ENCODE data around the gene KCNK3. TPM values are rescaled to one million over a fixed set of nuclear protein-coding genes. Genes with fewer than 3 reads are reported as not detected.

The KCNK3 gene
- total and polyA plus RNA-seq, 2 of the 13 experiments (the other 11 are each of a cell fraction or from before 2014, with no cell fraction given), result not detected

- TF ChIP-seq, protein P1, sequence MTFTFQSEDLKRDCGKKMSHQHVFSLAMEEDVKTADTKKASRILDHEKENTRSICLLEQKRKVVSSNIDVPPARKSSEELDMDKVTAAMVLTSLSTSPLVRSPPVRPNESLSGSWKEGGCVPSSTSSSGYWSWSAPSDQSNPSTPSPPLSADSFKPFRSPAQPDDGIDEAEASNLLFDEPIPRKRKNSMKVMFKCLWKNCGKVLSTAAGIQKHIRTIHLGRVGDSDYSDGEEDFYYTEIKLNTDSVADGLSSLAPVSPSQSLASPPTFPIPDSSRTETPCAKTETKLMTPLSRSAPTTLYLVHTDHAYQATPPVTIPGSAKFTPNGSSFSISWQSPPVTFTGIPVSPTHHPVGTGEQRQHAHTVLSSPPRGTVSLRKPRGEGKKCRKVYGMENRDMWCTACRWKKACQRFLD (CRISPR knock-in tag; IDR thresholded peaks at IDR 0.05; ENCODE audit: borderline replicate concordance), result peak; percentile 27; the same call in 1 of the 2 replicates
- TF ChIP-seq POGK (CRISPR knock-in tag; conservative IDR thresholded peaks at IDR 0.05), result peak; percentile 72; the same call in 1 of the 2 replicates
- TF ChIP-seq ZNF589 (CRISPR knock-in tag; conservative IDR thresholded peaks at IDR 0.05), result no peak
- TF ChIP-seq RXRA (CRISPR knock-in tag; IDR thresholded peaks at IDR 0.05), result peak; percentile 79
- TF ChIP-seq NRL (CRISPR knock-in tag; IDR thresholded peaks at IDR 0.05; ENCODE audit: borderline replicate concordance), result 0 out of 2 replicates have a peak, but pooled peaks have one; percentile 26
- TF ChIP-seq MXI1 (IDR thresholded peaks at IDR 0.05; ENCODE audit: borderline replicate concordance, low read depth, low read length), result peak; percentile 62; the same call in 1 of the 3 replicates
- peak; percentile 18; the same call in 1 of the 2 replicates for TF ChIP-seq CENPT (CRISPR knock-in tag; IDR thresholded peaks at IDR 0.05; ENCODE audit: low read depth)
- no peak for TF ChIP-seq CEBPB (IDR thresholded peaks at IDR 0.05; ENCODE audit: borderline replicate concordance, low read depth, low read length)
- no peak; the same call in 1 of the 2 replicates for TF ChIP-seq YEATS2 (CRISPR knock-in tag; IDR thresholded peaks at IDR 0.05; ENCODE audit: borderline replicate concordance)
- TF ChIP-seq MTA3 (CRISPR knock-in tag; IDR thresholded peaks at IDR 0.05), result no peak
- no peak; the same call in 1 of the 2 replicates for TF ChIP-seq ZKSCAN8 (CRISPR knock-in tag; IDR thresholded peaks at IDR 0.05; ENCODE audit: borderline replicate concordance)
- peak; percentile 88; the same call in 1 of the 2 replicates for TF ChIP-seq ZNF784 (CRISPR knock-in tag; IDR thresholded peaks at IDR 0.05; ENCODE audit: borderline replicate concordance)
- TF ChIP-seq MTA1 (CRISPR knock-in tag; IDR thresholded peaks at IDR 0.05; ENCODE audit: borderline replicate concordance), result peak; percentile 37; the same call in 1 of the 2 replicates
- TF ChIP-seq ZNF296 (CRISPR knock-in tag; conservative IDR thresholded peaks at IDR 0.05), result no peak
- TF ChIP-seq GFI1 (CRISPR knock-in tag; IDR thresholded peaks at IDR 0.05; ENCODE audit: borderline replicate concordance), result 0 out of 2 replicates have a peak, but pooled peaks have one; percentile 43
- no peak for TF ChIP-seq GTF3A (CRISPR knock-in tag; conservative IDR thresholded peaks at IDR 0.05)
- peak; percentile 79; the same call in 1 of the 2 replicates for TF ChIP-seq CCDC6 (CRISPR knock-in tag; IDR thresholded peaks at IDR 0.05)
- TF ChIP-seq NCOR1 (IDR thresholded peaks at IDR 0.05; ENCODE audit: borderline replicate concordance, low read length), result no peak
- TF ChIP-seq PHF21A (CRISPR knock-in tag; IDR thresholded peaks at IDR 0.05), result 0 out of 2 replicates have a peak, but pooled peaks have one; percentile 32
- peak; percentile 82 for TF ChIP-seq YEATS4 (CRISPR knock-in tag; IDR thresholded peaks at IDR 0.05; ENCODE audit: borderline replicate concordance)
- peak; percentile 30; the same call in 1 of the 2 replicates for TF ChIP-seq TOE1 (CRISPR knock-in tag; IDR thresholded peaks at IDR 0.05)
- TF ChIP-seq, protein P2, sequence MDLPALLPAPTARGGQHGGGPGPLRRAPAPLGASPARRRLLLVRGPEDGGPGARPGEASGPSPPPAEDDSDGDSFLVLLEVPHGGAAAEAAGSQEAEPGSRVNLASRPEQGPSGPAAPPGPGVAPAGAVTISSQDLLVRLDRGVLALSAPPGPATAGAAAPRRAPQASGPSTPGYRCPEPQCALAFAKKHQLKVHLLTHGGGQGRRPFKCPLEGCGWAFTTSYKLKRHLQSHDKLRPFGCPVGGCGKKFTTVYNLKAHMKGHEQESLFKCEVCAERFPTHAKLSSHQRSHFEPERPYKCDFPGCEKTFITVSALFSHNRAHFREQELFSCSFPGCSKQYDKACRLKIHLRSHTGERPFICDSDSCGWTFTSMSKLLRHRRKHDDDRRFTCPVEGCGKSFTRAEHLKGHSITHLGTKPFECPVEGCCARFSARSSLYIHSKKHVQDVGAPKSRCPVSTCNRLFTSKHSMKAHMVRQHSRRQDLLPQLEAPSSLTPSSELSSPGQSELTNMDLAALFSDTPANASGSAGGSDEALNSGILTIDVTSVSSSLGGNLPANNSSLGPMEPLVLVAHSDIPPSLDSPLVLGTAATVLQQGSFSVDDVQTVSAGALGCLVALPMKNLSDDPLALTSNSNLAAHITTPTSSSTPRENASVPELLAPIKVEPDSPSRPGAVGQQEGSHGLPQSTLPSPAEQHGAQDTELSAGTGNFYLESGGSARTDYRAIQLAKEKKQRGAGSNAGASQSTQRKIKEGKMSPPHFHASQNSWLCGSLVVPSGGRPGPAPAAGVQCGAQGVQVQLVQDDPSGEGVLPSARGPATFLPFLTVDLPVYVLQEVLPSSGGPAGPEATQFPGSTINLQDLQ (CRISPR knock-in tag; IDR thresholded peaks at IDR 0.05), result no peak
These were observed 71.8 kb downstream of the KCNK3 start, which contains the start of gene SLC35F6 (continued) for GRCh38 chr2:26764078-26764887.

Measured in HepG2 (cell line).